BJ (cell line): ENCODE data around the gene PROM1. TPM values are rescaled to one million over a fixed set of nuclear protein-coding genes. Genes with fewer than 3 reads are reported as not detected.

Experiments used
- CTCF ChIA-PET: fragments of 350-600 bp; formaldehyde crosslinking; extraction: SDS; loops from one replicate; lab custom pipeline; 2021; ENCODE audit warnings: antibody characterized with exemption, inconsistent platforms; lab: Yijun Ruan, JAX
- POLR2A ChIA-PET: fragments of 300-600 bp; sonication (Branson Sonifier 250); formaldehyde crosslinking; extraction: SDS; loops from one replicate; lab custom pipeline; 2021; ENCODE audit warnings: antibody characterized with exemption; lab: Charles Lee
- DNase-seq: peaks from one replicate; pipeline ENCODE4 v3.0.0-alpha.2; 2011; ENCODE audit warnings: low read depth
- H3K27me3 ChIP-seq: 2 replicates; pipeline ENCODE4 v1.6.0; 2011; ENCODE audit warnings: low read length; ENCODE audit not compliant: control insufficient read depth, insufficient read depth
- H3K36me3 ChIP-seq: 2 replicates; pipeline ENCODE4 v1.5.1; 2011; ENCODE audit warnings: low read length; ENCODE audit not compliant: control insufficient read depth, insufficient read depth
- H3K4me3 ChIP-seq: 2 replicates; pipeline ENCODE4 v1.5.1; 2011; ENCODE audit warnings: low read depth, mild to moderate bottlenecking, control low read depth, low read length
- CTCF ChIP-seq: IDR thresholded peaks from 2 replicates; pipeline ENCODE4 v1.5.1; 2011; ENCODE audit warnings: low read depth, mild to moderate bottlenecking, control low read depth, inconsistent platforms, low read length, moderate library complexity; ENCODE audit not compliant: insufficient read depth
- polyA plus RNA-seq: library from polyadenylated mRNA; depleted of rRNA; stranded (reverse); fragments of >200 nt; gene quantifications from 2 replicates; pipeline ENCODE4 v1.2.3, GENCODE V29; 2011

PROM1 gene
- polyA plus RNA-seq, 1 experiment, result not detected

- Histone ChIP-seq H3K27me3 (peaks cover 6% of the 10 kb centered on the region), H3K36me3 (no peaks in the 10 kb centered on the region), H3K4me3 (no peak overlapping the region)
- ChIA-PET POLR2A (no interaction called here), CTCF (interaction anchor here (2.1 to 3.1 kb wide), 3 partner anchors 8 to 63 kb away, joined by 5 to 13 read pairs (median 11); no protein-coding TSS in a partner anchor)
- no peak for DNase-seq
- TF ChIP-seq CTCF, result no peak
Measured at GRCh38 chr4:15945516-15945915, 138.3 kb downstream of the PROM1 start.

GRCh38 chr4:15944895-15945294, 138.9 kb downstream of the PROM1 start:
- no peak for TF ChIP-seq CTCF
- Histone ChIP-seq H3K4me3 (no peak overlapping the region), H3K36me3 (no peaks in the 10 kb centered on the region), H3K27me3 (peaks cover 6% of the 10 kb centered on the region)
- DNase-seq, result no peak
- ChIA-PET CTCF (interaction anchor here (1.4 to 3.1 kb wide), 5 partner anchors 8 to 63 kb away, joined by 3 to 13 read pairs (median 11); no protein-coding TSS in a partner anchor), POLR2A (no interaction called here)

- H3K36me3 ChIP-seq, result no peaks in the 10 kb centered on the region
- no peak for TF ChIP-seq CTCF
- ChIA-PET POLR2A (no interaction called here), CTCF (interaction anchor here (1.1 kb wide), 1 partner anchor 14 kb away, joined by 3 read pairs; no protein-coding TSS in a partner anchor)
- no peak for DNase-seq
- H3K4me3 ChIP-seq, result no peak overlapping the region
- peaks cover 13% of the 10 kb centered on the region for H3K27me3 ChIP-seq
Measured at GRCh38 chr4:15942283-15942682, 141.5 kb downstream of the PROM1 start.

- TF ChIP-seq CTCF, result no peak
- ChIA-PET CTCF (interaction anchor here (2.6 kb wide), 2 partner anchors 17 to 56 kb away, joined by 10 to 16 read pairs; no protein-coding TSS in a partner anchor), POLR2A (no interaction called here)
- no peak within 1 kb of the TSS for H3K4me3 ChIP-seq
- no peaks in the 10 kb centered on the region for H3K36me3 ChIP-seq
- no peak for DNase-seq
- H3K27me3 ChIP-seq, result peaks cover 12% of the 10 kb centered on the region
Measured at GRCh38 chr4:15938640-15939039, 145.2 kb downstream of the PROM1 start, which contains the start of gene FGFBP1. TSS of gene FGFBP1 (minus strand) at chr4:15938740. CDS start at chr4:15936632, 2,108 bp downstream.

GRCh38 chr4:15938182-15938581, 145.6 kb downstream of the PROM1 start:
- no peak for DNase-seq
- H3K27me3 ChIP-seq, result peaks cover 12% of the 10 kb centered on the region
- no peak for TF ChIP-seq CTCF
- CTCF ChIA-PET, result interaction anchor here (0.7 to 2.6 kb wide), 3 partner anchors 12 to 55 kb away, joined by 3 to 16 read pairs (median 10); no protein-coding TSS in a partner anchor
- POLR2A ChIA-PET, result no interaction called here
- H3K36me3 ChIP-seq, result no peaks in the 10 kb centered on the region
- H3K4me3 ChIP-seq, result no peak overlapping the region
